CD4-positive, CD25-positive, alpha-beta regulatory T cell (primary cell): ENCODE data around the gene USF2. TPM values are rescaled to one million over a fixed set of nuclear protein-coding genes. Genes with fewer than 3 reads are reported as not detected.
"Not testable (repeated sequence)": the region's sequence is repeated elsewhere in the genome, so short reads cannot be mapped to it uniquely, and the experiment has no call there.

Experiments
- ATAC-seq, 2 donors: fragments of 150-1000 bp; cut with Tn5 transposase; one replicate each; pipeline ENCODE4 v1.10.0; 2021; ENCODE audit warnings: low read depth in 2 of 2, moderate number of reproducible peaks in 2 of 2, moderate library complexity in 1 of 2
- DNase-seq, 3 donors: peaks; one replicate each; pipeline versions ENCODE4 v3.0.0 to v3.0.0-alpha.2; 2012 to 2022; ENCODE audit warnings: mixed read lengths in 1 of 3
- H3K27ac ChIP-seq: one replicate; pipeline ENCODE4 v1.7.0; 2013; ENCODE audit warnings: mild to moderate bottlenecking, low read length; ENCODE audit not compliant: insufficient read depth, poor library complexity, severe bottlenecking
- H3K27me3 ChIP-seq: one replicate; pipeline ENCODE4 v1.7.0; 2013; ENCODE audit warnings: low read length; ENCODE audit not compliant: control insufficient read depth, insufficient read depth
- H3K36me3 ChIP-seq: one replicate; pipeline ENCODE4 v1.7.0; 2013; ENCODE audit warnings: mild to moderate bottlenecking, low read length, moderate library complexity; ENCODE audit not compliant: control insufficient read depth, insufficient read depth
- H3K4me1 ChIP-seq: 2 replicates; pipeline ENCODE4 v1.7.0; 2013; ENCODE audit warnings: mild to moderate bottlenecking, low read length; ENCODE audit not compliant: insufficient read depth, control insufficient read depth, poor library complexity, severe bottlenecking
- H3K4me3 ChIP-seq: one replicate; pipeline ENCODE4 v1.7.0; 2013; ENCODE audit warnings: low read depth, mild to moderate bottlenecking, low read length, moderate library complexity
- H3K9me3 ChIP-seq, 2 experiments: 1 replicate in 1 of 2; 2 replicates in 1 of 2; pipeline ENCODE4 v1.7.0; 2013; ENCODE audit warnings: low read length in 2 of 2, mild to moderate bottlenecking in 1 of 2, moderate library complexity in 1 of 2; ENCODE audit not compliant: control insufficient read depth in 2 of 2
- H3K27ac Mint-ChIP-seq, 3 donors: one replicate each; pipeline ENCODE4 v1.8.0; 2020 to 2022; ENCODE audit warnings: mild to moderate bottlenecking in 3 of 3, mixed read lengths in 3 of 3, moderate library complexity in 2 of 3
- H3K27me3 Mint-ChIP-seq: one replicate; pipeline ENCODE4 v1.8.0; 2022; ENCODE audit warnings: mild to moderate bottlenecking, mixed read lengths
- H3K36me3 Mint-ChIP-seq: one replicate; pipeline ENCODE4 v1.8.0; 2020; ENCODE audit warnings: mixed read lengths
- H3K4me1 Mint-ChIP-seq, 4 donors: one replicate each; pipeline ENCODE4 v1.8.0; 2020 to 2022; ENCODE audit warnings: mixed read lengths in 4 of 4, mild to moderate bottlenecking in 1 of 4
- H3K4me3 Mint-ChIP-seq, 4 donors: one replicate each; pipeline ENCODE4 v1.8.0; 2020 to 2022; ENCODE audit warnings: mild to moderate bottlenecking in 4 of 4, mixed read lengths in 4 of 4, moderate library complexity in 3 of 4
- H3K9me3 Mint-ChIP-seq, 7 donors: one replicate each; pipeline ENCODE4 v1.8.0; 2020 to 2022; ENCODE audit warnings: mixed read lengths in 7 of 7, mild to moderate bottlenecking in 3 of 7, moderate library complexity in 2 of 7
- polyA plus RNA-seq, 4 donors: library from polyadenylated mRNA; unstranded; fragments of 300-500 nt; fragmentation: Illumina TruSeq; gene quantifications; one replicate each; pipeline ENCODE4 v1.2.3, GENCODE V29; 2021
- total RNA-seq: library from RNA; stranded (reverse); gene quantifications from one replicate; pipeline ENCODE4 v1.2.3, GENCODE V29; 2022

Gene USF2, protein sequence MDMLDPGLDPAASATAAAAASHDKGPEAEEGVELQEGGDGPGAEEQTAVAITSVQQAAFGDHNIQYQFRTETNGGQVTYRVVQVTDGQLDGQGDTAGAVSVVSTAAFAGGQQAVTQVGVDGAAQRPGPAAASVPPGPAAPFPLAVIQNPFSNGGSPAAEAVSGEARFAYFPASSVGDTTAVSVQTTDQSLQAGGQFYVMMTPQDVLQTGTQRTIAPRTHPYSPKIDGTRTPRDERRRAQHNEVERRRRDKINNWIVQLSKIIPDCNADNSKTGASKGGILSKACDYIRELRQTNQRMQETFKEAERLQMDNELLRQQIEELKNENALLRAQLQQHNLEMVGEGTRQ
- 277 TPM for total RNA-seq
- polyA plus RNA-seq: 10 to 100 TPM in 1 of 4 donors, 1 to 10 TPM in 3; 5.9 to 10.1 (median 6.8) TPM

DNA sequence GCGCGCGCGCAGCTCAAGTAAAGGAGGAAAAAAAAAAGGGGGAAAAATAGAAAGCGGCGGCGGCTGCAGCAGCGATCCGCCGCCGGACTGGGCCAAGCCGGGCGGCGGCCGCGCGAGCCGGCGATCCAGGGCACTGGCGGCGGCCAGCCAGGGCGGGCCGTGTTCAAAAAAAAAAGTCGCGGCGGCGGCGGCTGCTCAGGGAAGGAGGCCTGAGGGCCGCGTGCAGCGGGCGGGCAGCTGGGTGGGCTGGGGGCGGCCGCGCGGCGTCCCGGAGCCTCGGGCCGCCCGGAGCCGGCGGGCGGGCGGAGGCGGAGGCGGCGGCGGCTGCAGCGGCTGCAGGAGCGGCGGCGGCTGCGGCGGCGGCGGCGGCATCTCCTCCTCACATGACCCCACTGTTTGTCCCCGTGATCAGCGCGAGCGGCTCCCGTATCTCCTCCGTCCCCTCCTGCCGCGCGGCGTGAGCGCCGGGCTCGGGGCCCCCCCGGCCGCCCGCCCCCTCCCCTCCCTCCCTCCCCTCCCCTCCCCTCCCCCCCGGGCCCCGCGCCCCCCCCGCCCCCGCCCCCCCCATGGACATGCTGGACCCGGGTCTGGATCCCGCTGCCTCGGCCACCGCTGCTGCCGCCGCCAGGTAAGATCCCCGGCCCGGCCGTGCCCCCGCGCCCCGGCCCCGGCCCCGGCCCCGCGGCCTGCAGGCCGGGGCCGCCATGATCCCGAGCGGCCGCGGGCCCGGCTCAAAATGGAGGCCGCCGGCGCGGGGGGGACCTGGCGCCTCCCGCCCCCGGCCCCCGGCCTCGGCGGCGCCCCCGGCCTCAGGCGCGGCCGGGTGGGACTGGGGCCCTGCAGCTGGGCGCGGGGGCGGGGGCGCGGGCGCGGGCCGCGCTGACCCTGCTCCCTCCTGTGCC lies at the start of gene USF2:
Gene USF2, plus strand, starts transcription at position 427 of the 902 bp plus-strand sequence. Its CDS starts 140 bp downstream, at position 567.
- peaks cover 22% of the 10 kb centered on the region for H3K4me1 ChIP-seq
- Mint-ChIP-seq H3K27me3 (no peaks in the 10 kb centered on the region), H3K4me3 (peak within 1 kb of the TSS; percentile 90 to 96 (median 93)), H3K4me1 (peaks cover 6 to 52% (median 15%) of the 10 kb centered on the region in 4 donors), H3K36me3 (peaks cover 37% of the 10 kb centered on the region), H3K27ac (peak within 1 kb of the TSS; percentile 86 to 99 (median 92)), H3K9me3 (no peaks in the 10 kb centered on the region)
- H3K27me3 ChIP-seq: no peaks in the 10 kb centered on the region
- peak within 1 kb of the TSS; percentile 79 for H3K27ac ChIP-seq
- peak; percentile 22 to 34 for ATAC-seq
- peak within 1 kb of the TSS; percentile 79 for H3K4me3 ChIP-seq
- DNase-seq: peak; percentile 62 to 83 (median 67)
- H3K9me3 ChIP-seq: no peaks in the 10 kb centered on the region
- H3K36me3 ChIP-seq: peaks cover 35% of the 10 kb centered on the region

DNA sequence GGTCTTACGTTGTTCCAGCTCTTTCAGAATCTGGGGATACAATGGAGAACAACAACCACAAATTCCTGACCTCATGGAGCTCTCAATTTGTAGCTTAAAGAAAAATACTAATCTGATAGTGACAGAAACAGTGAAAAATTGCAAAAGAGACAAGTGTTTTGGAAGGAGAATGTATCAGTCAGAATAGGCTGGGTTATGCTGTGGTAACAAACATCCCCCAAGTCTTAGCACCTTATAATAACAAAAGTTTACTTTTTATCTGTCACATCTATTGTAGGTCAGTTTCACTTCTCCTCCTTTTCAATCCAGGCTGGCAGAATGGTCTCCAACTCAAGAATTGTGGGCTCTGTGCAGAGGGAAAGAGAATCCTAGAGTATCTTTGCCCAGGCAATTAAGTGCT lies 49.8 kb upstream of the USF2 start:
- Mint-ChIP-seq H3K4me1 (peaks cover 2 to 70% (median 32%) of the 10 kb centered on the region in 4 donors), H3K27me3 (no peaks in the 10 kb centered on the region), H3K4me3 (no peak overlapping the region), H3K36me3 (peaks cover 3% of the 10 kb centered on the region), H3K9me3 (peaks cover 0 to 6% (median 3%) of the 10 kb centered on the region in 7 donors), H3K27ac (peak overlapping the region in 1 of 3 donors; percentile 30)
- H3K27me3 ChIP-seq: no peaks in the 10 kb centered on the region
- no peak overlapping the region for H3K4me3 ChIP-seq
- peaks cover 0 to 3% of the 10 kb centered on the region in 2 experiments for H3K9me3 ChIP-seq
- no peak overlapping the region for H3K27ac ChIP-seq
- DNase-seq (no peak), ATAC-seq (no peak)
- H3K36me3 ChIP-seq: no peaks in the 10 kb centered on the region
- peaks cover 28% of the 10 kb centered on the region for H3K4me1 ChIP-seq

DNA sequence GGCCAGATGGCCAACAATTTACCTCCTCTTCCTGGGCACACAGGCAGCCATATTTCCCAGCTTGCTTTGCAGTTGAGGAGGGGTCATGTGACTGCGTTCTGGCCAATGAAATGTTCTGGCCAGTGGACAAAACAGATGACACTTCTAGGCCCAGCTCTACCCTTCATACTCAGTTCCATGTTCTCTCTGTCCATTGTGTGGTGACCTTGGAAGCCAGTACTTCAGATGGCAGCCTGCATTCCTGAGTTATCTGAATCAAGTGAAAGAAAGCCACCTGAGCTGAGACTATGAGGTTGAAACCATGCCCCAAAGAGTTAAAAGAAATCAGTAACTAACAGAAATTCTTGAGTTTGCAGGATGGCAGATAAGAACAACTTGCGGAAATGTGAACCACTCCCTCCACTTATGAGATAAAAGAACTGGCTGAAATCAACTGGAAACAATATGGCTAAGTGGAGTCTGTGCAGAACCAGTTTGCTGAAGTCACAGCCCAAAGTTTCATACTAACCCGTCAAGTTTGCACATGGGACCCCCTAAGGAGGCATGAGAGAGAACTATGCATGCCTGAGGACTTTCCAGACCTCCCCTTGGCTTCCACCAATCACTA lies 48.3 kb upstream of the USF2 start:
- Mint-ChIP-seq H3K27me3 (no peaks in the 10 kb centered on the region), H3K9me3 (peaks cover 0 to 6% (median 3%) of the 10 kb centered on the region in 7 donors), H3K36me3 (peaks cover 3% of the 10 kb centered on the region), H3K4me3 (peak overlapping the region in 2 of 4 donors; percentile 7 to 61), H3K4me1 (peaks cover 0 to 62% (median 21%) of the 10 kb centered on the region in 4 donors), H3K27ac (peak overlapping the region in 1 of 3 donors; percentile 65)
- Histone ChIP-seq H3K9me3 (peaks cover 0 to 3% of the 10 kb centered on the region in 2 experiments), H3K27ac (no peak overlapping the region), H3K4me1 (peaks cover 21% of the 10 kb centered on the region), H3K27me3 (no peaks in the 10 kb centered on the region), H3K4me3 (no peak overlapping the region), H3K36me3 (no peaks in the 10 kb centered on the region)
- DNase-seq (peak in 1 of 3 donors; percentile 40), ATAC-seq (no peak)

DNA sequence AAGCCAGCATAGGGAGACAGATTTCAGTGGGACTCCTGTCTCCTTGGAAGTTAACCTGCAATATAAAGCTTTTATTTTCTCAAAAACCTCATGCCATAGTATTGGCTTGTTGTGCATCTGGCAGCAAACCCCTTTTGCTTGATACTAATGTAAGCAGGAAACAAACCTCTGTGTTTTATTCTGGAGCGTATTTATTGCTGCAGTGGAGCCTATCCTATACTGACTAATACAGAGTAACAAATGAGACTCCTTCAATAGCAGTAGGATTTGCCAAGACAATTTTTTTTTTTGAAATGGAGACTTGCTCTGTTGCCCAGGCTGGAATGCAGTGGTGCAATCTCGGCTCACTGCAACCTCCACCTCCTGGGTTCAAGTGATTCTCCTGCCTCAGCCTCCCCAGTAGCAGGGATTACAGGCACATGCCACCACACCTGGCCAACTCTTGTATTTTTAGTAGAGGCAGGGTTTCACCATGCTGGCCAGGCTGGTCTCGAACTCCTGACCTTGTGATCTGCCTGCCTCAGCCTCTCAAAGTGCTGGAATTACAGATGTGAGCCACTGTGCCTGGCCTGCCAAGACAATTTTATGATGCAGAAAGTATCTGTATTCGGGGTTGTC lies 47.7 kb upstream of the USF2 start:
- H3K36me3 ChIP-seq, DNase-seq, H3K36me3 Mint-ChIP-seq, H3K27me3 Mint-ChIP-seq, H3K9me3 ChIP-seq, H3K27ac ChIP-seq, H3K9me3 Mint-ChIP-seq, H3K4me3 ChIP-seq, ATAC-seq, H3K27me3 ChIP-seq: not testable (repeated sequence)
- Mint-ChIP-seq H3K27ac (peak overlapping the region in 2 of 3 donors; percentile 18 to 62), H3K4me1 (peaks cover 0 to 62% (median 24%) of the 10 kb centered on the region in 4 donors), H3K4me3 (peak overlapping the region in 1 of 4 donors; percentile 7)
- H3K4me1 ChIP-seq: peaks cover 23% of the 10 kb centered on the region

DNA sequence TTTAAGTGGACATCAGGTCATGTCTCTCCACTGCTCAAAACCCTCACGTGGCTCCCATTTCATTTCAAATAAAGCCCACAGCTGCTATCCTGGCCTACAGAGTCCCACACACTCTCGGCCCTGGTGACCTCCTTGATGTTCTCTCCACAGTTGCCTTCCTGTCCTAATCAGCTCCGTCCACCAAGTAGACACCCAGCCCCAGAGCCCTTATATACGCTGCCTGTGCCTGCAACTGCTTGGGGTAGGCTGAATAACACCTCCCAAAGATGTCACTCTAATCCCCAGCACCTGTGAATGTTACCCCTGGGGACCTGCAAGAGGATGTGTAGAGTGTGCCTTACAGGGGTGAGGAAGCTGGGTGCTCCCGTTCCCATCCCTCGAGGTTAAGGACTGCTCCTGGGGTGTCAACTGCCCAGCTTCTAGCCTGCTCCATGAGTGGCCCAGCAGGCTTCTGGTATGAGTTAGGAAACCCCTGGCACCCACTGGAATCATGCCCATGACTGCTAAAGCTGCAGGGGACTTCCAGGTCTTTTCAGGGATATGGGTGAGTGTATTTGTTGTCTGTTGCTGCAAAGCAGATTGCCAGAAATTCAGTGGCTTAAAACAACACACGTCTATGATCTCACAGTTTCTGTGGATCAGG lies 46.3 kb upstream of the USF2 start:
- H3K27ac Mint-ChIP-seq: peak overlapping the region; percentile 20 to 84 (median 82)
- H3K36me3 Mint-ChIP-seq: peaks cover 3% of the 10 kb centered on the region
- Histone ChIP-seq H3K4me3 (no peak overlapping the region), H3K9me3 (peaks cover 0 to 3% of the 10 kb centered on the region in 2 experiments), H3K36me3 (no peaks in the 10 kb centered on the region), H3K27ac (no peak overlapping the region), H3K4me1 (peaks cover 23% of the 10 kb centered on the region), H3K27me3 (no peaks in the 10 kb centered on the region)
- H3K4me1 Mint-ChIP-seq: peaks cover 0 to 55% (median 23%) of the 10 kb centered on the region in 4 donors
- no peak overlapping the region for H3K4me3 Mint-ChIP-seq
- H3K27me3 Mint-ChIP-seq: no peaks in the 10 kb centered on the region
- H3K9me3 Mint-ChIP-seq: peaks cover 0 to 6% (median 0%) of the 10 kb centered on the region in 7 donors
- DNase-seq (no peak), ATAC-seq (no peak)

DNA sequence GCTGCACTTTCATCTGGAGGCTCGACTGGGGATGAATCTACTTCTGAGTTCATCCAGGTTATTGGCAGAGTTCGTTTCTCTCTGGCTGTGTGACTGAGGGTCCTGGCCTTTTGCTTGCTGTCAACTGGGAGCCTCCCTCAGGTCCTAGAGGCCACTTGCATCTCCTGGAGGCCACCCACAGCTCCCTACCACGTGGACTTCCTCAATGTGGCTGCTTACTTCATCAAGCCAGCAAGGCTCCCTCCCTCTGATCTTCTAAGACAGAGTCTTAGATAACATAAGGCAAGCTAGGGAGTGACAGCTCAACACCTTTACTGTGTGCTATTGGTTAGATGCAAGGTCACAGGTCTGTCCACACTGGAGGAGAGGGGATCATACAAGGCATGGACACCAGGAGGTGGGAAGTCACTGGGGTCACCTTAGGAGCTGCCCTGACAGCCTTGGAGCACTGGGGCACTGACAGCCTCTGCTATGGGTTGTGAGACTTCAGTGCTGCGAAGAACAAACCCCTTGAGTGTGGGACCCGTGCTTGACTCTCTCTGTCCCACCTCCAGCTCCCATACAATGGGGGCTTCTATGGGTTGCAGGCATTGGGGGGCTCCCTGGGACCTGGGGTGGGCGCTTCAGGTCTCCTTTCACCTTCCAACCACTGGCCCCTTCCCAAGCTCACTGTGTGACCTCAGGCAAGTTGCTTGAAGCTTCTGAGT lies 45.5 kb upstream of the USF2 start:
- peaks cover 0 to 52% (median 21%) of the 10 kb centered on the region in 4 donors for H3K4me1 Mint-ChIP-seq
- H3K9me3 Mint-ChIP-seq: peaks cover 0 to 6% (median 0%) of the 10 kb centered on the region in 7 donors
- Histone ChIP-seq H3K9me3 (peaks cover 0 to 3% of the 10 kb centered on the region in 2 experiments), H3K4me3 (no peak overlapping the region), H3K27ac (no peak overlapping the region), H3K4me1 (peaks cover 23% of the 10 kb centered on the region), H3K27me3 (no peaks in the 10 kb centered on the region), H3K36me3 (no peaks in the 10 kb centered on the region)
- ATAC-seq: no peak
- no peak for DNase-seq
- H3K4me3 Mint-ChIP-seq: peak overlapping the region in 2 of 4 donors; percentile 65 to 74
- peak overlapping the region; percentile 64 to 84 (median 82) for H3K27ac Mint-ChIP-seq
- no peaks in the 10 kb centered on the region for H3K27me3 Mint-ChIP-seq
- H3K36me3 Mint-ChIP-seq: peaks cover 3% of the 10 kb centered on the region
